ENCODE data around the gene ZXDC.

Gene ZXDC

DNA sequence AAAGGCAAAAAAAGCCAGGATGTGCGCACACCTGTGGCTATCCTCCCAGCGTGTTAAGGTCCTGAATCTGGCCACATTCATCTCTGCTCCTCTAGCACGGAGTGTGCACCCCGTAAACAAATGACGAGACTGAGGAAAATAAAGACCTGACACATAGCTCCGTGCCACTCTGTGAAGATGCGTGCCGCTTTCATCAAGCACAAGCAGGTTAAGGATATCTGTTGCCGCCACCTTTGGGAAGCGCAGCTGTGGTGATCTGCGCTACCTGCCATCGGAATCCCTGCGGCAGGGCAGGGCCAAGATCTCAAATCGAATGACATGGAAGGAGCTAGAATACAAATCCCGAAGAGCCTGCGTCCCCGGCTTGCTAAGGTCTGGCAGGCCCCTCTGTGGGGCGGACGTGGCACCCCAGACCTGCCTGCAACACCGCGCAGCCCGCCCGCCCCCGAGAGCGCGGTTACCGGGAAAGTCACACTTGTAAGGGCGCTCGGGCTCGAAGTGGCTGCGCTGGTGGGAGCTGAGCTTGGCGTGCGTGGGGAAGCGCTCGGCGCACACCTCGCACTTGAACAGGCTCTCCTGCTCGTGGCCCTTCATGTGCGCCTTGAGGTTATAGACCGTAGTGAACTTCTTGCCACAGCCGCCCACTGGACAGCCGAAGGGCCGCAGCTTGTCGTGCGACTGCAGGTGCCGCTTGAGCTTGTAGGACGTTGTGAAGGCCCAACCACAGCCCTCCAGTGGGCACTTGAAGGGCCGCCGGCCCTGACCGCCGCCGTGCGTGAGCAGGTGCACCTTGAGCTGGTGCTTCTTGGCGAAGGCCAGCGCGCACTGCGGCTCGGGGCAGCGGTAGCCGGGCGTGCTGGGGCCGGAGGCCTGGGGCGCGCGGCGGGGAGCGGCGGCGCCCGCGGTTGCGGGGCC lies 936 bp downstream of the ZXDC start:
- no peak for DNase-seq (ENCODE audit: low read depth, low spot score)

DNA sequence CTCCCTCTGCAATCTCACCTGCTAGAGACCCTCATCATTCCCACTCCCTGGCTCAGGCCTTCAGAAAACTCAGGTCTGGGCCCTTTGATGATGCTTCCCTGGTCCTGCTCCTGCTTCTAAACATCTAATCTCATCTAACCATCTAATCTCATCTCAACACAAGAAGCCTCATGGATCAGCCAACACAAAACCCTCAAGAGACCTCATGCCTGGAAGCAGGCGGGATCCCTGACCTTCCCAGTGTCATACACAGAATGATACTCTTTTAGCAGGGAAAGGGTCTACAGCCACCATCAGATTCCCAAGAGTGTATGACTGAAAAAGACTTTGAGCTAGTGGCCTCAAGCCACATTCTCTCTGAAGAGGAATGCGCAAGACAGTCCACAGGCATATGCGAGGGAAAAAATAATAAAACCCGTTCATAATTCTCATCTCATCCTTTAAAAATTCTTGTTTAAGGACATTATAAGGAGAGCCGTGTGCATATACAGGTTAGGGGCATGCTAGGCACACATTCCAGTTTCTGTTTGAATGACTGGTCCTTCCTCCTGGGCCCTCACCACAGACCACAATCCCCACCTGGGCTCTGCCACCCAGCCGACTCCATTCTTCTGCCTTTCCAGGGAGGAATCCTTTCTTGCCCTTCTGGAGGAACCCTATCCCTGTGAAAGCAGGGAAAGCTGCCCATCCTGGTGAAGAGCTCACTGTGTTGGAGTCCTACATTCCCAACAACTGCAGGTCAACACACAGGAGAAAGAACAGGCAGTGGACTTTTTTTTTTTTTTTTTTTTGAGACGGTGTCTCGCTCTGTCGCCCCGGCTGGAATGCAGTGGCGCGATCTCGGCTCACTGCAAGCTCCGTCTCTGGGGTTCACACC lies 2.2 kb downstream of the ZXDC start:
- DNase-seq (ENCODE audit: low read depth, low spot score) = no peak

DNA sequence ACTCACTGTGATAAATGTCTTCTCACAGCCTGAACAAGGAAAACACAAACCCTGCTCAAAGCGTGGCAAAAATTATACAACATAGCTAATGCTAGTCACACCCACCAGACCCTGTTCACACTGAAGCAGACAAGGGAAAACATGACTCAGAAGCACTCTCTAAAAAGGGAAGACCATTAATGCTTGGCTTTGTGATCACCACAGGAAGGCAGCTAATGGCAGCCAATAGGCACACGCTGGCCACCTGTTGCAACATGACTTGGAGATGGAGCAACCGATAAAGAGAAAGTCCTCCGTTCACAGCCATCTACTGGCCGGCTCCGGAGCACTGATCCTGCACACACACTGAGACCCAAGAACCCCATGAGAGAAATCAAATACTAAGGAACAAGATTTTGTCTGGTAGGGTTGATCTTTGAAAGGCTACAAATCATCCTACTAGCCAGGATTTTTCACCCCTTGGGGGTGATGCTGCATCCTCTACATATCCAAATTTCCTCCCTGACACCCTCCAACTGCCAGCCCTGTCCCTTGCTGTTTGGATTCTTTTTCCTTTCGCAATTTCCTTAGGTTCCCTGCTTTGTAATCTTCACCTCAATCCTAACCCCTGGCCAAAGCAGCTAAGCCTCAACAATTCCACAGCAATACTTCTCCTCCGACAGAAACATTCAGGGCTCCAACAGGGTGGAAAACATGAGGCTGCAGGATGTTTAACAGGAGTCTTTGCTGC lies 3.2 kb downstream of the ZXDC start:
- DNase-seq (ENCODE audit: low read depth, low spot score) = no peak

DNA sequence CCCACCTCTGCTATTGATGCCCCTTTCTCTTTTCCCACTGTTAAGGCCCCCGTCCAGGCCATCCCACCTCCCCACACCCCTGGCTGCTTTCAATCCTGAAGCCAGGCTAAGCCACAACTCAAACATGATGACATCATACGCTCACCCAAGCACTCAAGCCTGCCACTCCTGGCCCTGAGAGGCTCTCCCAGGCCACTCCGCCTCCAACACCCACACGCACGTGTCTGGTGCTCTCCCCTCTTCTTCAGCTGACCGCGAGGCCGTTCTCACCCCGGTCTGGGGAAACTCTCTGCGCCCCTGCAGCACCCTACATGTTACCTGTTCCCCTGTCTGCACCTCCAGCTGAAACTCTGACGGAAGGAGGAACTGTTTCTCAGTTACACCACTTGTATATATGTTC lies 6.2 kb downstream of the ZXDC start:
- no peak for DNase-seq (ENCODE audit: low read depth, low spot score)

DNA sequence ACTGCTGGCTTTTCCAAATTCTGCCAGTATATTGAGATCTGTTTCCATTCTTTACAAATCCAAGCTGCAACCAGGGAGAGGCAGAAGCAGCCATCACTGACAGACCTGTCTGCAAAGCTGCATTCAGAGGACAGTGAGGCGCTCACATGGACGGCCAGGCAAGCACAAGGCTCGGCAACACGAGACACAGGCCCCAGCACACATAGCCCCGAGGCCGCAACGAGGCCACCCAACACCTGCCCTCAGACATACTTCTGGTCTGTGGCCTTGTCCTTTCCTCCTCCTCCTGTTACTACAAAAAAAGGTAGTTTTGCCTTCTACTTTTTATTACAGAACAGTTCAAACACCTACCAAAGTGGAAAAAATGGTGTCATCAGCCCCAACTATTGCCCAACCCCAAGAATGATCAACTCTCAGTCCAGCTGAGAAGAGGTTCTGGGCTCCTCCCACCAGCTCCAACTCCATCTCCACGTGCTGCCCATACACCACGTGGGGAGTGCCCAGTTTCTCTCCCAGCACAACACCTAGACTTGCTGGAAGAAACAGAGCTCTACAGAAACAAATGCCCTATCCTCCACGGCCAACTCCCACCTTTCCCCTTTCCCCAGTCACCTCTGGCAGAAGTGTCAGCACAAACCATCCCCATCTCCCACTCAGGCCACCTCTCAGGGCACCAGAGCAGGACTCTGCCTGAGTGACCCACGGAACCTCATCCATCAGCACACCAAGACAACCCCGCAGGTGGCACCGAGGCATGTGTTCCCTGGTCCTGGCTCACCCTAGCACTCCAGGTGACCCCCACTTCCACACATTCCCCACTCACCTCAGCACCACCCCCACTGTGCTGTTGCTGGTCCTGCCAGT lies 7.4 kb downstream of the ZXDC start:
- DNase-seq (ENCODE audit: low read depth, low spot score) = no peak

DNA sequence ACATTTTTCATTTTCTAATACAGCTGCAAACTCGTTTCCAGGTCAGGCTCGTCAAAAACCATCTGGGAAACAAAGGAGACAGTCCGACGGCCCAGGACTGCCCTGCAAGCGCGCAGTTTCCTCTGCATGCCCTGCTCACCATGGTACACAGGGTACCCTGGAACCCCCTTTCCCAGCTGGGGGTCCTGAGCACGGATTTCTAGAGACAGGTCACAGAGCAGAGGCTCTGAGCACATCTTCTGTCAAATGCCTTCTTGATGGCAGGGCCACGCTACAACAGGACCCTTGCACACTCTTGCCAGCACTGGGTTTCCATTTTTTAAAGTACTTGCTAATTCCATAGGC lies 8.1 kb downstream of the ZXDC start:
- no peak for DNase-seq (ENCODE audit: low read depth, low spot score)

DNA sequence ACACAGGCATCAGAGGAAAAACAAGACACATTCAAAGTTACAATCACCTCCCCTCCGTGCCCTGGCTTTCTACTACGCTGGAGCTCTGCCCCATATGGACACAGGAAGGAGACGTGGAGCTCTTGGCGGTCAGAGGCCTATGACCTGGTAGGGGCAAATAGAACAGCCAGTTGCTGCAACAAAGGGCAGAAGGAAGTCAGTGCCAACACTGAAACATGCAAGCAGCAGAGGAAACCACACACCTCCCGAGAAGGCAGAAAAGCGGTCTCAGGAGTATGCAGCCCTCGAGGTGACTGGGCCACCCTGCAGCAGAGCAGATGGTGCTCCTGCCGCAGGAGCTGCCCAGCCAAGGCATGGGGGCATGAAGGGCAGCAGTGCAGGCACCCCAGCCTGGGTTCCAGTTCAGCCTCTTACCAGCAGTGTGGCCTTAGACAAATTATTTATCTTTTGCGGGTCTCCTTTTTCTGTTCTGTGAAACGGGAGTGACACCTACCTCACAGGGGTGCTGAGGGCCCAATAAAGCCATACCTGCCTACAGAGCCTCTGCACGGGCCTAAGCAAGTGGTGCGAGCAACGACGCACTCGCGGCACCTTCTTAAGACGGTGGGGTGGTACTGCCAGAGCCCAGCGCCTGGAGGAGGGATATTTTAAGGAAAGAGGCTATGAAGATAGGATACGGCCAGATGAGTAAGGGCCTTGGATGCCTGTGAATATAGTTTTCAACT lies 8.6 kb downstream of the ZXDC start:
- no peak for DNase-seq (ENCODE audit: low read depth, low spot score)

DNA sequence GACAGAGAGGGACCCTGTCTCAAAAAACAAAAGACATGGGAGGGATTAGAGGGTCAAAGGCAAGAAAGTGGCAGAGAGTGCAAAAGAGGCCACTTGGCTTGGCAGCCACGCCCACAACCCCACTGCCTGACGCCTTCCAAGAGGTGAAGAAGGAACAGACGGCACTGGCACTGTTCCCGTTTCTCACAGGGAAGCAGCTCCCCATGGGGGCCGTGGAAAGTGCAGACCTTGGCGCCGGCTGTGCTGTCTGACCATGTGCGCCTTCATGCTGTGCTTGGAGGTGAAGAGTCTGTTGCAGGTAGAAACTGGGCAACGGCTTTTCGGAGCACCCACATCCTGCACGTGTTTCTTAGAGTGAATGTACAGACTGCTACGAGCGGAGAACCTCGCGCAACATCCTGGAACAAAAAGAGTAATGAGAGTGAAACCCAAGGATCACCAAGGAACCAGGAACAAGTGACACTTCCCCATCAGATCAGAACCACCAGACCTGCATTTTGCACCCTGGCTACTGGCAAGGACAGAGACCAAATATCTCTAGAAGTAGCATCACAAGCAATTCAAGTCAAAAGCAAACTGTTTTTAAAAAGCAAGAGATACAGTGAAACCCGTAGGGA lies 9.7 kb downstream of the ZXDC start:
- DNase-seq (ENCODE audit: low read depth, low spot score) = no peak

DNA sequence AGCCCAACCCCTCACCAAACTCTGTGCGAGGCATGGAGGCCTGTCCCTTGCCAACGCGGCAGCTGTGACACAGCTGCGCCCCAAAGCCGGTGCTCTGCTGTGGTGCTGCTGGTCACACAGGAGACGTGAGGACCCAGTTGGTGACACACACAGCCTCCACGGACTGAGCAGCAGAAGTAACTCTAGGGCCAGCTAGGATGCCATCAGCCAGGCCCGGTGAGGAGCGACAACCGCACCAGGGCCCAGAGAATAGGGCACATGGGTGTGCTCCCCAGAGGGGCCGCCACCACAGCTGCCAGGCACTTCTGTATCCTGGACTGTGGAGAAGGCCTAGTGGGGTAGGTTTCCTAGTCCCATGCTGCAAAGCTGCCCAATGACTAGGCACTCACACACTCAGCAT lies 10.7 kb downstream of the ZXDC start:
- DNase-seq (ENCODE audit: low read depth, low spot score) = no peak

DNA sequence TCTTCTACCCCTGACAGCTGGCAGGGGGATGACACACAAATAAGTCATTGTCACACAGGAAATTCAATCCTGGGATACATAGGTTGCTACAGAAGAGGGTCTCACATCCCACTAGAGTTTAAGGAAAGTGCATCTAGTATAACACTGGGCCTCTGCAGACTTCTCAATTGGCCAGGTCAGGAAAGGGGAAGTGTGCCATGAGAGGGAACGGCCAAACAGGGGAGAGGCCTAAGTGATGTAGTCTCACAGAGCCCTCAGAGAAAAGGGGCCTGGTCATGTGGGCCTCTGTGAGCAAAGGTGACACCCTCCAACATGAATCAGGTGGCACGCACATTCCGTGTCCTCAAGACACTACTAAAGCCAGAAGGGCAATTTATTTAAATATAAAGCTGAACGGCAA lies 11.2 kb downstream of the ZXDC start:
- no peak for DNase-seq (ENCODE audit: low read depth, low spot score)

DNA sequence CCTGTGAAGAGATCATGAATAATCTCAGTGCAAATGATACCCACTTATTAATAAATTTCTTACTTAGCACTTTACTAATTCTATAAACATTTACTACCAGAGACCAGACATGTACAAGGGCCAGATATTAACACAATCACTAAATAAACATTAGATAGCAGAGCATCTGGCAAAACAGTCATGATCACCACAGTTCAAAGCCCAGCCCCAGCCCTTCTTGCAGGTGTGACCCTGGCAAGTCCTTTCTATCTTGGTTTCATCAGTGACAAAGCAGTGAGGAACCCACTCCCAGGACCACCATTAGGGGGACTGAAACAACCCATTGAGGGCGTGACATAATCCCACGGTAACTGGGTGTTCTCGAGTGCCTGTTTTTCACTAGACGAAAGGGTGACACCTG lies 11.6 kb downstream of the ZXDC start:
- DNase-seq (ENCODE audit: low read depth, low spot score) = no peak

DNA sequence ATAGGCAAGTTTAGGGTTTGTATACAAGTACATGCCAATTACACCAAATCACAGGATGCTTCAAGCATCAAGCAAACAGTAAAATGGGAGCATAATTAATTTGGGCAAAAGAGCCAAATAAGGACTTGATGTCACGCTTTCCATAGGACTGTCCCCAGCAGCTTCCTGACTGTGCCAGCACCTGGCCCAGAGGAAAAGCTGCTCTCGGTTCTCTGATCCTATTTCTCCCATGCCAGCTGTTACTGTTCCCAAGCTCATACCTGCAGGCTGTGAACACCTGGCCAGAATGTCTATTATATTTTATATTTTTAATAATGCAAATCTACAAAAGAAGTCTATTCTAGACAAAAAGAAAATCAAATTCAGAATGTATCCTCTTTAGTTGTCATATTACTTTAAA lies 12.2 kb downstream of the ZXDC start:
- DNase-seq (ENCODE audit: low read depth, low spot score) = no peak

DNA sequence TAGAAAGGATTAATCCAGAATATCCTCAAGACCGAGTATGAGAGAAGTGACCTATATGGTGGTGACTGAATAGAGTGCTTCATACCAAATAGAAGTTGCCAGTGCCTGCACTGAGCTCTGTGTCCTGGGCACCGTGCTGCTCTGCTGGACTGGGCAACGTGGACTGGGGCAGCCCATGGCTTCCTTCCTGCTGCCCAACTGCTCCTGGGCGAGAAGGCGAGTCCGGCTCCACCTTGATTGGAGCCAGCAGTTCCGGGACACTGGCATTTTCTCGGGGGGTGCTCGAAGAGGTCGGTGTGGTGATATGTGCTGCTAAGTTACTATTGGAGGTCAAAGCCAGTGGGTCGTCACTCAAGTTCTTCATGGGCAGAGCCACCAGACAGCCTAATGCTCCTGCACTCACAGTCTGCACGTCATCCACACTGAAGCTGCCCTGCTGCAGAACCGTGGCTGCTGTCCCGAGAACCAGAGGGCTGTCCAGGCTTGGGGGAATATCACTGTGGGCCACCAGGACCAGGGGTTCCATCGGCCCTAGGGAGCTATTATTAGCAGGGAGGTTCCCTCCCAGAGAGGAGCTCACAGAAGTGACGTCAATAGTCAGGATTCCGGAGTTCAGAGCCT lies 14.1 kb downstream of the ZXDC start:
- DNase-seq (ENCODE audit: low read depth, low spot score) = no peak

DNA sequence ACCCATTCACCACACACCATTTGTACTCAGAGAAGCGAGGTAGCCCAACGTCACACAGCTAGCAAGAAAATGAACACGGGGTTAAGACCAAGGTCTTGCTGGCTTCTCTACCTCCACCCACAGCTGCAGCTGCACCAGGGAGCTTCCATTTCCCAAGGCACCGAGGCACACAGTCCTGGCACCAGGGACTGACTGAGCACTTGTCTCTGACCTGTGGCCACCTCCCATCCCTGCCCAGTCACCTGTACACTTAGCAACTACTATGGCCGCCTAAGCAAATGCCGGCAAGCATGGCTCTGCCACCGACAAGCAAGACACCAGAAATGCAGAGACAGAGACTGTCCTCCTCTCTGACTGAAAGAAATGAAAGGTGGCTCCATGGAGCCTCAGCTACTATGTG lies 15.3 kb downstream of the ZXDC start:
- DNase-seq (ENCODE audit: low read depth, low spot score) = no peak

DNA sequence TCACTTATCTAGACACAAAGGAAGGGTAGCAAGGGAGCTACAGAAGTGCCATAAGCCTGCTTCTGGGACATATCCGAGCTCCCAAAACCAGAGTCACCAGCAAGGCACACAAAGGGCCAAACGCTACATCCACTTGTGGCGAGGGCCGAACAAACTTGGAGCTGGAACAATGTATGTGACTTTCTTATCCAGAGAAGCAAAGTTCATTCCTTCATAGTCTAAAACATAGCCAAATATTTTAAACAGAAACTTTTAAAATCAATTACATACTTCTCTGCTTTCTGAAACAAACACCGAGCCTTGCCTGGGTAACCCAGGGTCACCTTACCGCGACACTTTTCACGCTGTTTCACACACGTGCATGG lies 15.9 kb downstream of the ZXDC start:
- DNase-seq (ENCODE audit: low read depth, low spot score) = no peak

DNA sequence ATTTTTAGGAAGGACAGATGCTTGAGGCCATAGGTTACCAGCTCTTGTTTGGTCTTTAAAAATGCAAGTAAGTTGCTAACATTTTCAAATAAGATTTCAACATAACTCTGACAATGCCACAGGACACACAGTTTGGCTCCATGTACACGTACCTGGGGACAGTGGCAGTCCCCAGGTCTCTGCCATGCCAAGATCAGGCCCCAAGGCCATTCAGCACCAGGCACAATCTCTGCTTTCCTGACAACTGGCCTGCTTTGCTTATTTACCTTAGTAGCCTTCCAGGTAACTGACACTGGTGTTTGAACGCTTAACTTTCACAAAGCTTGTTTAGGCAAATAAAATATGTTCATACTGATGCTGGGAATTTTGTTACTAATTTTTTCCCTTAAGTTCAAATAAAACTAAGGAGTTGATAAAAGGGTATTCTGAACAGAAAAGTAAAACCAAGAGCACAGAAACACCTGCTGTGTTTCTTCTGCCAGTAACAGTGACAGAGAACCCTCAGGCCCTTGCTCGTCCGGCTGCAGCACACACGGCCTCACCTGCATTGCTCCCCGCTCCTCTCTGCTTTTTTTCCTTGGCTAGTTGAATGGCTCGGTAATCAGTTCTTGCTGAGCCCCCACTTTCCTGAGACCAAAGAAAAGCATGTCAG lies 16.5 kb downstream of the ZXDC start:
- DNase-seq (ENCODE audit: low read depth, low spot score) = no peak

DNA sequence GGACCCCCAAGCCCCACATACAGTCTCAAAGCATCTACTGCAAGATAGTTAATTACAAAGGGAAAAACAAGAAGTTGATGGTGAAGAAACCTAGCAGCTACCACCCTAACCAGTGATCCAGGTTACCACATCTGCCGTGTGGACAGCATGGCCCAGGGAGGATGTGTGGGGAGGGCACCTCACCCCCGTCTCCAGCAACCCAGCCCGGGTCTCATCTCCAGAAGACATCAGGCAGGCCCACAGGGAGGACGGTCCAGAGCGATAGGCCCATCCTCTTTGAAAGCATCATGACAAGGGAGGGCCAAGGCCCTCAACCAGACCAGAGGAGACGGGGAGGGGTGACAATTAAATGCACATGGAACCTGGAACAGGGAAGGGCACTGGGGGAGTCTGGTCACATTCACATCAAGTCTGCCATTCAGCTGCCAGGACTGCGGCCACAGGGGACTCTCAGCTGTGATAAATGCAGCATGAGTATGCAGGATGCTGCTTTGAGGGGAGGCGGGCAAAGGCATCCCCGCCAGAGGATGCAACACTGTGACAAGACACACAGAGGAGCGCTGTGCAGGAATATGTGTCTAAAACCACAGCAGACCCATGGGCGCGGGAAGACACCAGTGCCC lies 18.8 kb downstream of the ZXDC start:
- DNase-seq (ENCODE audit: low read depth, low spot score) = no peak

DNA sequence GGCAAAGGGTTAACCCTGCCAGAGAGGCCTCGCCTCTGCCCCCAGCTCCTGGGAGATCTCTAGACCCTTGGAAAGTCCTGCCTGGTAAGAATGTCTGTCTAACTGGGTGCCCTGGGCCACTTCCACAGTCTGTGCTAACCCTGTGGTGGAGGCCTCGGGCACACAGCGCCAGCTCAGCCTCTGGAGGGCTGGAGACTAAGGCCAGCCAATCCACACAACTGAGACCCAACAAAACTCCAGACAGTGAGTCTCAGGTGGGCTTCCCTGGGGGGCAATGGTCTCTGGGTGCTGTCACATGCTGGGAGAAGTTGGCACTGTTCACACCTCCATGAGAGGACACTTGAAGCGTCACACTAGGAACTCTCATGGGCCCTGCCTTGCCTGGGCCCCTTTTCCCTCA lies 19.5 kb downstream of the ZXDC start:
- no peak for DNase-seq (ENCODE audit: low read depth, low spot score)
